Measurements from ENCODE around the gene TSPAN14.

DNA sequence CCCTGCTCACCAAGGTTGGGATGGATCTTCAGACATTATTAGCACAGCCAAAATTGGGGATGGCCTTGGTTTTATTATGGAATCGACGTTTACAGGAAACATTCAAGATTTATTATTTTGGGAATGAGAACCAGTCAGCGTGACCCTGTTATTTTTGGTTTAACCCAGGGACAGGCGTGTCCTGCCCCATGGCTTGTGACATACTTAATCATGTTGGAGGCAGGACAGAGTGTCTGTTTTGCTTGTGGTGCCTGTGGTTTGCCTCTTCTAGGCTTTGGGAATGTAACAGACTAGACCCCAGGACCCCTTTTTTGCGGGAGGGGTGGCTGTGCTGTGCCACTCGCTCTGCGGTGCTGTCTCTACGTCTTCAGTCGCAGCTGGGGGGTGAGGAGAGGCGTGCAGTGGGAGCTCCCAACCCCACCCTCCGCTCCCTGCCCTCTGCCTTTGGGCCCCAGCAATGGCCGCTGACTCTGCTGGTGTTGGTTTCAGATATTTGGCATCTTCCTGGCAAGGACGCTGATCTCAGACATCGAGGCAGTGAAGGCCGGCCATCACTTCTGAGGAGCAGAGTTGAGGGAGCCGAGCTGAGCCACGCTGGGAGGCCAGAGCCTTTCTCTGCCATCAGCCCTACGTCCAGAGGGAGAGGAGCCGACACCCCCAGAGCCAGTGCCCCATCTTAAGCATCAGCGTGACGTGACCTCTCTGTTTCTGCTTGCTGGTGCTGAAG lies 63.5 kb downstream of the TSPAN14 start:
- no peak for TF ChIP-seq EZH2 (IDR thresholded peaks at IDR 0.05; ENCODE audit: low read length, unreplicated experiment)
- TF ChIP-seq, protein P1, sequence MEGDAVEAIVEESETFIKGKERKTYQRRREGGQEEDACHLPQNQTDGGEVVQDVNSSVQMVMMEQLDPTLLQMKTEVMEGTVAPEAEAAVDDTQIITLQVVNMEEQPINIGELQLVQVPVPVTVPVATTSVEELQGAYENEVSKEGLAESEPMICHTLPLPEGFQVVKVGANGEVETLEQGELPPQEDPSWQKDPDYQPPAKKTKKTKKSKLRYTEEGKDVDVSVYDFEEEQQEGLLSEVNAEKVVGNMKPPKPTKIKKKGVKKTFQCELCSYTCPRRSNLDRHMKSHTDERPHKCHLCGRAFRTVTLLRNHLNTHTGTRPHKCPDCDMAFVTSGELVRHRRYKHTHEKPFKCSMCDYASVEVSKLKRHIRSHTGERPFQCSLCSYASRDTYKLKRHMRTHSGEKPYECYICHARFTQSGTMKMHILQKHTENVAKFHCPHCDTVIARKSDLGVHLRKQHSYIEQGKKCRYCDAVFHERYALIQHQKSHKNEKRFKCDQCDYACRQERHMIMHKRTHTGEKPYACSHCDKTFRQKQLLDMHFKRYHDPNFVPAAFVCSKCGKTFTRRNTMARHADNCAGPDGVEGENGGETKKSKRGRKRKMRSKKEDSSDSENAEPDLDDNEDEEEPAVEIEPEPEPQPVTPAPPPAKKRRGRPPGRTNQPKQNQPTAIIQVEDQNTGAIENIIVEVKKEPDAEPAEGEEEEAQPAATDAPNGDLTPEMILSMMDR (conservative IDR thresholded peaks at IDR 0.05; ENCODE audit: low read depth, low read length), result no peak

Measured in PC-3 (cell line).